Endothelial cell of hepatic sinusoid (primary cell): Measurements from ENCODE around the gene TLR6.
"Not testable (repeated sequence)": the region's sequence is repeated elsewhere in the genome, so short reads cannot be mapped to it uniquely, and the experiment has no call there.

Experiments used
- in situ Hi-C: cut with HindIII; loops from 2 replicates; pipeline ENCODE4 v1.10.0; 2017; ENCODE audit warnings: low sequenced_read_pairs

Gene TLR6

GRCh38 chr4:38794051-38794450 lies 62.6 kb downstream of the TLR6 start:
- in situ Hi-C loops, result no loop called here

- in situ Hi-C loops, result no loop called here
Observed at GRCh38 chr4:38791010-38791409, 65.6 kb downstream of the TLR6 start.

GRCh38 chr4:38788317-38788716 lies 68.3 kb downstream of the TLR6 start:
- in situ Hi-C loops, result no loop called here

- in situ Hi-C loops, result no loop called here
Observed at GRCh38 chr4:38787693-38788092, 68.9 kb downstream of the TLR6 start.

GRCh38 chr4:38785901-38786402 lies 70.7 kb downstream of the TLR6 start:
- in situ Hi-C loops, result no loop called here

GRCh38 chr4:38785041-38785790 lies 71.4 kb downstream of the TLR6 start:
- in situ Hi-C loops, result no loop called here

GRCh38 chr4:38784141-38784540 lies 72.5 kb downstream of the TLR6 start:
- in situ Hi-C loops, result loop anchor here (5.0 kb wide), 1 partner anchor 83 kb away; the partner anchor contains the start of gene FAM114A1

GRCh38 chr4:38783109-38783460 lies 73.5 kb downstream of the TLR6 start:
- in situ Hi-C loops, result loop anchor here (5.0 kb wide), 1 partner anchor 84 kb away; the partner anchor contains the start of gene FAM114A1

GRCh38 chr4:38782452-38783108 lies 74.0 kb downstream of the TLR6 start, which contains the start of gene TLR10:
Gene TLR10 (minus strand): TSS chr4:38782990. CDS start chr4:38775590, 7,400 bp downstream.
- in situ Hi-C loops, result loop anchor here (5.0 kb wide), 1 partner anchor 85 kb away; the partner anchor contains the start of gene FAM114A1

- in situ Hi-C loops, result loop anchor here (5.0 kb wide), 1 partner anchor 85 kb away; the partner anchor contains the start of gene FAM114A1
Observed at GRCh38 chr4:38781854-38782261, 74.8 kb downstream of the TLR6 start.

GRCh38 chr4:38780833-38781484 lies 75.7 kb downstream of the TLR6 start:
- in situ Hi-C loops, result loop anchor here (5.0 kb wide), 1 partner anchor 86 kb away; the partner anchor contains the start of gene FAM114A1

GRCh38 chr4:38779790-38780189 lies 76.8 kb downstream of the TLR6 start:
- in situ Hi-C loops, result loop anchor here (5.0 kb wide), 1 partner anchor 88 kb away; the partner anchor contains the start of gene FAM114A1

- in situ Hi-C loops, result not testable (repeated sequence)
Observed at GRCh38 chr4:38777925-38778324, 78.7 kb downstream of the TLR6 start.

- in situ Hi-C loops, result no loop called here
Observed at GRCh38 chr4:38775326-38775725, 81.3 kb downstream of the TLR6 start.

- in situ Hi-C loops, result no loop called here
Observed at GRCh38 chr4:38774181-38774955, 82.2 kb downstream of the TLR6 start.
